Measurements from ENCODE around the gene TCF7L2.

- TF ChIP-seq CTCF (conservative IDR thresholded peaks at IDR 0.05) (no peak), EZH2 (IDR thresholded peaks at IDR 0.05; ENCODE audit: low read depth) (no peak)
Measured at GRCh38 chr10:113020475-113020753, 70.4 kb downstream of the TCF7L2 start.
